DND-41 (cell line): ENCODE measurements around the gene HUNK.

Experiments
- ATAC-seq: fragments of 200-7000 bp; cut with Tn5 transposase; 3 replicates; pipeline ENCODE4 v1.9.1; 2021; ENCODE audit warnings: low read depth; ENCODE audit not compliant: insufficient read depth
- DNase-seq: peaks from one replicate; pipeline ENCODE4 v3.0.0-alpha.2; 2020
- H2AFZ ChIP-seq: 2 replicates; pipeline ENCODE4 v1.6.0; 2012; ENCODE audit warnings: low read depth, low read length
- H3K27ac ChIP-seq: 2 replicates; pipeline ENCODE4 v1.5.1; 2012; ENCODE audit warnings: low read length, inconsistent platforms
- H3K27me3 ChIP-seq: fragments of 200-600 bp; sonication (generic); 2 replicates; pipeline ENCODE4 v1.6.0; 2012; ENCODE audit warnings: low read length, mild to moderate bottlenecking, inconsistent platforms; ENCODE audit not compliant: insufficient read depth, poor library complexity
- H3K36me3 ChIP-seq: 2 replicates; pipeline ENCODE4 v1.5.1; 2012; ENCODE audit warnings: low read length, inconsistent platforms; ENCODE audit not compliant: insufficient read depth
- H3K4me1 ChIP-seq: 2 replicates; pipeline ENCODE4 v1.5.1; 2012; ENCODE audit warnings: mild to moderate bottlenecking, low read length; ENCODE audit not compliant: insufficient read depth
- H3K4me2 ChIP-seq: 2 replicates; pipeline ENCODE4 v1.6.0; 2012; ENCODE audit warnings: mild to moderate bottlenecking, moderate library complexity, low read length, inconsistent platforms; ENCODE audit not compliant: insufficient read depth
- H3K4me3 ChIP-seq, 2 experiments: fragments of 200-600 bp in 1 of 2; shearing (Covaris generic) in 1 of 2; 2 replicates each; pipeline ENCODE4 v1.5.1; 2012 to 2016; ENCODE audit warnings: inconsistent platforms in 2 of 2, low read length in 2 of 2, mild to moderate bottlenecking in 2 of 2, low read depth in 1 of 2, moderate library complexity in 1 of 2
- H3K79me2 ChIP-seq: 2 replicates; pipeline ENCODE4 v1.6.0; 2012; ENCODE audit warnings: low read length, inconsistent platforms; ENCODE audit not compliant: insufficient read depth
- H3K9ac ChIP-seq: 2 replicates; pipeline ENCODE4 v1.6.0; 2012; ENCODE audit warnings: low read depth, mild to moderate bottlenecking, inconsistent platforms, low read length, moderate library complexity
- H3K9me3 ChIP-seq: 2 replicates; pipeline ENCODE4 v1.5.1; 2012; ENCODE audit warnings: low read length, moderate library complexity, mild to moderate bottlenecking, inconsistent platforms; ENCODE audit not compliant: insufficient read depth, severe bottlenecking
- H4K20me1 ChIP-seq: 2 replicates; pipeline ENCODE4 v1.6.0; 2012; ENCODE audit warnings: low read length; ENCODE audit not compliant: insufficient read depth
- CTCF ChIP-seq: IDR thresholded peaks from 2 replicates; pipeline ENCODE4 v1.5.1; 2012; ENCODE audit warnings: borderline replicate concordance, low read length, moderate library complexity, mild to moderate bottlenecking; ENCODE audit not compliant: poor library complexity, severe bottlenecking; ENCODE audit errors: extremely low read depth
- EZH2 ChIP-seq: IDR thresholded peaks from 3 replicates; pipeline ENCODE4 v1.6.1; 2012; ENCODE audit warnings: borderline replicate concordance, low read depth, mild to moderate bottlenecking, moderate library complexity, low read length, inconsistent platforms; ENCODE audit not compliant: severe bottlenecking

The HUNK gene

GRCh38 chr21:31961027-31961426 lies 88.2 kb downstream of the HUNK start:
- Histone ChIP-seq H2AFZ (no peak overlapping the region), H3K9me3 (no peaks in the 10 kb centered on the region), H3K4me1 (no peaks in the 10 kb centered on the region), H4K20me1 (no peaks in the 10 kb centered on the region), H3K79me2 (no peaks in the 10 kb centered on the region), H3K27me3 (no peaks in the 10 kb centered on the region), H3K27ac (no peak overlapping the region), H3K9ac (no peak overlapping the region), H3K36me3 (no peaks in the 10 kb centered on the region), H3K4me3 (no peak overlapping the region), H3K4me2 (no peak overlapping the region)
- TF ChIP-seq CTCF = no peak
- no peak for TF ChIP-seq EZH2
- ATAC-seq (no peak), DNase-seq (no peak)

- Histone ChIP-seq H3K4me3 (no peak overlapping the region), H2AFZ (no peak overlapping the region), H3K27me3 (no peaks in the 10 kb centered on the region), H4K20me1 (no peaks in the 10 kb centered on the region), H3K79me2 (no peaks in the 10 kb centered on the region), H3K36me3 (no peaks in the 10 kb centered on the region), H3K27ac (no peak overlapping the region), H3K9me3 (no peaks in the 10 kb centered on the region), H3K9ac (no peak overlapping the region), H3K4me2 (no peak overlapping the region), H3K4me1 (no peaks in the 10 kb centered on the region)
- TF ChIP-seq CTCF (no peak), EZH2 (no peak)
- DNase-seq = no peak
- no peak for ATAC-seq
Observed at GRCh38 chr21:31961704-31962103, 88.9 kb downstream of the HUNK start.

- Histone ChIP-seq H3K27me3 (no peaks in the 10 kb centered on the region), H3K27ac (no peak overlapping the region), H3K4me2 (no peak overlapping the region), H3K9ac (no peak overlapping the region), H3K79me2 (no peaks in the 10 kb centered on the region), H4K20me1 (no peaks in the 10 kb centered on the region), H3K36me3 (no peaks in the 10 kb centered on the region), H2AFZ (no peak overlapping the region), H3K4me3 (no peak overlapping the region), H3K9me3 (no peaks in the 10 kb centered on the region), H3K4me1 (no peaks in the 10 kb centered on the region)
- TF ChIP-seq EZH2 (no peak), CTCF (no peak)
- ATAC-seq (no peak), DNase-seq (no peak)
Observed at GRCh38 chr21:31964692-31965091, 91.9 kb downstream of the HUNK start.

- no peak overlapping the region for H3K27ac ChIP-seq
- H3K36me3 ChIP-seq = no peaks in the 10 kb centered on the region
- no peaks in the 10 kb centered on the region for H3K9me3 ChIP-seq
- H3K9ac ChIP-seq = no peak overlapping the region
- H3K27me3 ChIP-seq = peaks cover 4% of the 10 kb centered on the region
- H3K4me1 ChIP-seq = no peaks in the 10 kb centered on the region
- no peaks in the 10 kb centered on the region for H4K20me1 ChIP-seq
- H3K4me2 ChIP-seq = no peak overlapping the region
- H3K4me3 ChIP-seq = no peak overlapping the region
- no peak for TF ChIP-seq CTCF
- TF ChIP-seq EZH2 = no peak
- ATAC-seq (no peak), DNase-seq (no peak)
- no peak overlapping the region for H2AFZ ChIP-seq
- H3K79me2 ChIP-seq = no peaks in the 10 kb centered on the region
Observed at GRCh38 chr21:31967334-31967733, 94.5 kb downstream of the HUNK start.
